Measurements from ENCODE around the gene PPP1R37.
A peak's percentile ranks its signal among the peaks of the same experiment; 100 is the strongest.

PPP1R37 gene

GRCh38 chr19:45090606-45091005 is 2.4 kb upstream of the PPP1R37 start:
- H3K27ac ChIP-seq = peak overlapping the region; percentile 83
- TF ChIP-seq, protein P1, sequence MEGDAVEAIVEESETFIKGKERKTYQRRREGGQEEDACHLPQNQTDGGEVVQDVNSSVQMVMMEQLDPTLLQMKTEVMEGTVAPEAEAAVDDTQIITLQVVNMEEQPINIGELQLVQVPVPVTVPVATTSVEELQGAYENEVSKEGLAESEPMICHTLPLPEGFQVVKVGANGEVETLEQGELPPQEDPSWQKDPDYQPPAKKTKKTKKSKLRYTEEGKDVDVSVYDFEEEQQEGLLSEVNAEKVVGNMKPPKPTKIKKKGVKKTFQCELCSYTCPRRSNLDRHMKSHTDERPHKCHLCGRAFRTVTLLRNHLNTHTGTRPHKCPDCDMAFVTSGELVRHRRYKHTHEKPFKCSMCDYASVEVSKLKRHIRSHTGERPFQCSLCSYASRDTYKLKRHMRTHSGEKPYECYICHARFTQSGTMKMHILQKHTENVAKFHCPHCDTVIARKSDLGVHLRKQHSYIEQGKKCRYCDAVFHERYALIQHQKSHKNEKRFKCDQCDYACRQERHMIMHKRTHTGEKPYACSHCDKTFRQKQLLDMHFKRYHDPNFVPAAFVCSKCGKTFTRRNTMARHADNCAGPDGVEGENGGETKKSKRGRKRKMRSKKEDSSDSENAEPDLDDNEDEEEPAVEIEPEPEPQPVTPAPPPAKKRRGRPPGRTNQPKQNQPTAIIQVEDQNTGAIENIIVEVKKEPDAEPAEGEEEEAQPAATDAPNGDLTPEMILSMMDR (conservative IDR thresholded peaks at IDR 0.05) = no peak
- TF ChIP-seq ZFX (IDR thresholded peaks at IDR 0.05) = no peak

- TF ChIP-seq, protein P1 (conservative IDR thresholded peaks at IDR 0.05) = no peak
- TF ChIP-seq ZFX (IDR thresholded peaks at IDR 0.05) = no peak
- peak overlapping the region; percentile 83 for H3K27ac ChIP-seq
Measured at GRCh38 chr19:45091031-45091923, 1.7 kb upstream of the PPP1R37 start.

GRCh38 chr19:45094137-45094536 is 1.2 kb downstream of the PPP1R37 start:
- TF ChIP-seq ZFX (IDR thresholded peaks at IDR 0.05) = no peak
- peak overlapping the region; percentile 83 for H3K27ac ChIP-seq

DNA sequence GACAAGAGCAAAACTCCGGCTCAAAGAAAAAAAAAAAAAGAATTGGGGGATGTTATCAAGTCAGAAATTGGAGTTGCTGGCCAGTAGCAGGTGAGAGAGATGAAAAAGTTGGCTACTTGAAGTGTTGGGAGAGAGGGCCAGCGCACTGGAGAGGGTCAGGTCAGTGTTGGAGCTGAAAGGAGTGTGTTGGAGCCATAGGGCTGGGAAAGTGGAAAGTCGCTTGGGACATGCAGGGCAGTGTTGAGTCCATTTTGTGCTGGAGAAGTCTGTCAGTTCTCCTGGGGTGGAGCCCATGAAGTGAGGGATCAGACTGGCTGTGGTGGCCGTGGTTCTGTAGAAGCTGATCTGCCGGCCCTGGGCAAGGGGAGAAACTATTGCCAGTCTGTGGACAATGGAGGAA is 1.7 kb downstream of the PPP1R37 start:
- no peak for TF ChIP-seq ZFX (IDR thresholded peaks at IDR 0.05)
- TF ChIP-seq, protein P1 (conservative IDR thresholded peaks at IDR 0.05) = no peak
- H3K27ac ChIP-seq = no peak overlapping the region

GRCh38 chr19:45095496-45096413 is 2.8 kb downstream of the PPP1R37 start:
- TF ChIP-seq ZFX (IDR thresholded peaks at IDR 0.05) = no peak
- TF ChIP-seq, protein P1 (conservative IDR thresholded peaks at IDR 0.05) = no peak
- H3K27ac ChIP-seq = no peak overlapping the region

GRCh38 chr19:45096700-45097099 is 3.7 kb downstream of the PPP1R37 start:
- TF ChIP-seq, protein P1 (conservative IDR thresholded peaks at IDR 0.05) = no peak
- TF ChIP-seq ZFX (IDR thresholded peaks at IDR 0.05) = no peak
- H3K27ac ChIP-seq = no peak overlapping the region

DNA sequence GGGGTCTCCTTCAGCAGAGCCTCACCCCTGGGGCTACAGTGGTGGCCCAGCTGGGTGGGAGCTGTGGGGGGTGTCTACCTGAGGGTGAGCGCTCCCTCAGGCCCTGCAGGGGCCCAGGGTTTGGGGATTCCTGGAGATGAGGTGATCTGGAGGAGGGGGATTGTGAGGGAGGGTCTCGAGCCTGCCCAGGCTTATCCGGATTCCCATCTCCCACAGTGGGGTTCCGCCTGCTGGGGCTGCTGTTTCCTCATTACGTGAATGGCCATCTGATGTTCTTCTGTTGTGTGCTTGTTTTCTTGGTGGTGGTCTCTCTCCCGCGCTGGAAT is 4.4 kb downstream of the PPP1R37 start:
- no peak for TF ChIP-seq ZFX (IDR thresholded peaks at IDR 0.05)
- TF ChIP-seq, protein P1 (conservative IDR thresholded peaks at IDR 0.05) = no peak
- H3K27ac ChIP-seq = no peak overlapping the region; the same call in 1 of the 2 replicates

Measured in C4-2B (cell line).